OCI-LY7 (cell line): ENCODE measurements around the gene SHISA4. TPM values are rescaled to one million over a fixed set of nuclear protein-coding genes. Genes with fewer than 3 reads are reported as not detected.

ENCODE experiments used
- BruUV-seq: library from RNA; stranded (reverse); fragments of 400-500 nt; replicated peaks from 2 replicates; lab custom pipeline; 2021; lab: Mats Ljungman, UMichigan
- CTCF ChIA-PET: fragments of 300-600 bp; sonication (Branson Sonifier 250); formaldehyde crosslinking; loops from one replicate; lab custom pipeline; 2022; ENCODE audit warnings: antibody characterized with exemption; ENCODE audit not compliant: unreplicated experiment; lab: Charles Lee
- POLR2A ChIA-PET: fragments of 300-600 bp; sonication (Branson Sonifier 250); formaldehyde crosslinking; loops from one replicate; lab custom pipeline; 2022; ENCODE audit warnings: antibody characterized with exemption; lab: Charles Lee
- DNase-seq: peaks from one replicate; pipeline ENCODE4 v3.0.0-alpha.2; 2015; ENCODE audit warnings: low spot score
- H2AFZ ChIP-seq: fragments of 200-600 bp; sonication (generic), shearing (Covaris generic); 2 replicates; pipeline ENCODE4 v1.6.1; 2014; ENCODE audit warnings: mild to moderate bottlenecking, antibody characterized with exemption, low read length, moderate library complexity
- H3K27ac ChIP-seq: fragments of 200-600 bp; sonication (generic); 2 replicates; pipeline ENCODE4 v1.5.1; 2014; ENCODE audit warnings: mixed run types, low read depth, mild to moderate bottlenecking, moderate library complexity, low read length, inconsistent platforms; ENCODE audit not compliant: poor library complexity, severe bottlenecking
- H3K36me3 ChIP-seq: fragments of 200-600 bp; sonication (generic); 2 replicates; pipeline ENCODE4 v1.6.1; 2014; ENCODE audit warnings: mild to moderate bottlenecking, antibody characterized with exemption, low read length, moderate library complexity, mixed read lengths; ENCODE audit not compliant: insufficient read depth
- H3K4me1 ChIP-seq: fragments of 200-600 bp; sonication (generic); 2 replicates; pipeline ENCODE4 v1.5.1; 2014; ENCODE audit warnings: mild to moderate bottlenecking, low read length; ENCODE audit not compliant: insufficient read depth, poor library complexity, severe bottlenecking
- H3K4me2 ChIP-seq: fragments of 200-600 bp; sonication (generic); 2 replicates; pipeline ENCODE4 v1.6.1; 2014; ENCODE audit warnings: mild to moderate bottlenecking, low read length
- H3K4me3 ChIP-seq: fragments of 200-600 bp; sonication (generic); 2 replicates; pipeline ENCODE4 v1.5.1; 2014; ENCODE audit warnings: mild to moderate bottlenecking, low read depth, low read length; ENCODE audit not compliant: poor library complexity, severe bottlenecking
- H3K79me2 ChIP-seq: fragments of 200-600 bp; sonication (generic); 2 replicates; pipeline ENCODE4 v1.6.1; 2016; ENCODE audit warnings: low read depth, mild to moderate bottlenecking, low read length, moderate library complexity, mixed read lengths; ENCODE audit not compliant: insufficient read depth
- H3K9me2 ChIP-seq: fragments of 200-600 bp; sonication (generic); 2 replicates; pipeline ENCODE4 v1.6.1; 2016; ENCODE audit warnings: mild to moderate bottlenecking, low read length, mixed read lengths; ENCODE audit not compliant: insufficient read depth
- H3K9me3 ChIP-seq: fragments of 200-600 bp; sonication (generic); 2 replicates; pipeline ENCODE4 v1.6.1; 2014; ENCODE audit warnings: mild to moderate bottlenecking, mixed run types, low read length, mixed read lengths
- H4K20me1 ChIP-seq: fragments of 200-600 bp; sonication (generic); 2 replicates; pipeline ENCODE4 v1.6.1; 2014; ENCODE audit warnings: mild to moderate bottlenecking, antibody characterized with exemption, low read length, moderate library complexity, mixed read lengths; ENCODE audit not compliant: insufficient read depth
- CTCF ChIP-seq: fragments of 200-600 bp; sonication (generic); conservative IDR thresholded peaks from 2 replicates; pipeline ENCODE4 v1.5.1; 2014; ENCODE audit warnings: mild to moderate bottlenecking, antibody characterized with exemption, low read length, moderate library complexity, mixed read lengths
- EZH2phosphoT487 ChIP-seq: fragments of 200-600 bp; sonication (generic); IDR thresholded peaks from 2 replicates; pipeline ENCODE4 v1.6.1; 2018; ENCODE audit warnings: low read depth, borderline replicate concordance, mild to moderate bottlenecking, mixed run types, antibody characterized with exemption, low read length, moderate library complexity, mixed read lengths
- intact Hi-C: fragments of 100-400 bp; cut with micrococcal nuclease; formaldehyde crosslinking; loops from one replicate; pipeline ENCODE4 v1.10.0; 2022; ENCODE audit not compliant: unreplicated experiment
- total RNA-seq, 2 experiments: library from RNA; depleted of rRNA in 1 of 2; stranded (reverse); fragments of >200 nt in 1 of 2; shearing (Covaris generic) in 1 of 2; gene quantifications; 2 replicates each; pipeline ENCODE4 v1.2.3, GENCODE V29; 2014 to 2022

Gene SHISA4
- total RNA-seq, 2 experiments from 2014 or later = not detected

DNA sequence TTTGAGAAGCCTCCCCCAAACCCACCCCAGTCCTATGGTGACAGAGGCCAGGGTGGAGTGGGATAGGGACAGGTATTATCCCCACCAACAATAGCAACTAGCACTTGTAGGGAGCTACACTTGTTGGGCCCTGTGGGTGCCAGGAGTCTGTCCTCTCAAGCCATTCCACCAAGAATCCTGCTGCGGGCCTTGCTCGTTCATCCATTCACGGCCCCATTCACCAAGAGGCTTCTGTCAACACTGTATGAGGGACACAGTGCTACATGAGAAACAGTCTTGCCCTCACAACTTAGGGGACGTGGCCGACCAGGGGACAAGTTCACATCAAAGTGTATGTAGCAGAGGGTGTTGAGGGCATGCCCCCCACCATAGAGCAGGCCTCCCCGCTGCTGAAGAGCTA, 18.9 kb downstream of the SHISA4 start:
- ChIA-PET POLR2A (interaction anchor here (2.1 kb wide), 1 partner anchor 12 kb away, joined by 5 read pairs; no protein-coding TSS in a partner anchor), CTCF (interaction anchor here (0.6 kb wide), 1 partner anchor 340 kb away, joined by 4 read pairs; no protein-coding TSS in a partner anchor)
- Histone ChIP-seq H3K27ac (no peak overlapping the region), H3K79me2 (no peaks in the 10 kb centered on the region), H3K4me2 (no peak overlapping the region), H3K9me2 (no peaks in the 10 kb centered on the region), H3K4me3 (no peak overlapping the region), H4K20me1 (no peaks in the 10 kb centered on the region), H3K36me3 (no peaks in the 10 kb centered on the region), H3K9me3 (no peaks in the 10 kb centered on the region), H2AFZ (no peak overlapping the region), H3K4me1 (no peaks in the 10 kb centered on the region)
- no peak for TF ChIP-seq CTCF
- no peak for TF ChIP-seq EZH2phosphoT487
- BruUV-seq = no TSS peak
- DNase-seq = no peak
- intact Hi-C loops = no loop called here

DNA sequence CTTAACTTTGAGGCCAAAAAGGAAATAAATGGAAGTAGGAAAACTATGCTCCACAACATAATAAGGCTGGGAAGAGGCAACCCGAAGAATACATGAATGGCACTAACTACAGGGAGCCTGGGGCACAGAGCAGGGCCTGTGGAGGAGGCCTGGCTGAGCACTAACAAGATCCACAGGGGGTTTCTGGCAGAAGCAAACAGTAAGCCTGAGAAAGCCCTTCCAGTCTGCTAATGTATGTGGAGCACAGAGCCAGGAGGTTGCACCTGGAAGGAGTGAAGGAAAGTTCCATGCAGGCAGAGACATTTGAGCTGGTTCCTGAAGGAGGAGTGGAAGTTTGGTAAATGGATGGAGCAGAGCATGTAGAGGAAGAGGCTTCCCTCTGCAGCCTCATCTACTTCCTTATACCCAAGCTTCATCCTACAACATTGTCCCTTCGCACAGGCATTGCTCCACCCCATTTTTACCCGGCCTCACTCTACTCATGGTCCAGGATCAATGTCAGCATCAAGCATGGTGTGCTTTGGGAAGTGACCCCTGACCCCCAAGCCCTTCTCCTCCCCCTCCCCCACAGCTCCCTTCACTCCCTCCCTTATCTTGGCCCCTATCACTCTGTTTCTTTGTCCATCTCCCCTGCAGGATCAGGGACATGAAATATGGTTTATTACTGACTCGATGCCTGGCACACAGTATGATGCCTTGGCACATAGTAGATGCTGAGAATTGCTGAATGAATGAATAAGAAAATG, 23.3 kb downstream of the SHISA4 start:
- TF ChIP-seq EZH2phosphoT487 (no peak), CTCF (no peak)
- Histone ChIP-seq H3K4me3 (no peak overlapping the region), H3K9me3 (no peaks in the 10 kb centered on the region), H3K27ac (no peak overlapping the region), H3K79me2 (no peaks in the 10 kb centered on the region), H4K20me1 (no peaks in the 10 kb centered on the region), H3K9me2 (no peaks in the 10 kb centered on the region), H2AFZ (no peak overlapping the region), H3K4me2 (no peak overlapping the region), H3K4me1 (no peaks in the 10 kb centered on the region), H3K36me3 (no peaks in the 10 kb centered on the region)
- DNase-seq = no peak
- POLR2A ChIA-PET = interaction anchor here (0.6 kb wide), 1 partner anchor 737 kb away, joined by 4 read pairs; no protein-coding TSS in a partner anchor
- intact Hi-C loops = no loop called here
- BruUV-seq = no TSS peak
- CTCF ChIA-PET = no interaction called here

DNA sequence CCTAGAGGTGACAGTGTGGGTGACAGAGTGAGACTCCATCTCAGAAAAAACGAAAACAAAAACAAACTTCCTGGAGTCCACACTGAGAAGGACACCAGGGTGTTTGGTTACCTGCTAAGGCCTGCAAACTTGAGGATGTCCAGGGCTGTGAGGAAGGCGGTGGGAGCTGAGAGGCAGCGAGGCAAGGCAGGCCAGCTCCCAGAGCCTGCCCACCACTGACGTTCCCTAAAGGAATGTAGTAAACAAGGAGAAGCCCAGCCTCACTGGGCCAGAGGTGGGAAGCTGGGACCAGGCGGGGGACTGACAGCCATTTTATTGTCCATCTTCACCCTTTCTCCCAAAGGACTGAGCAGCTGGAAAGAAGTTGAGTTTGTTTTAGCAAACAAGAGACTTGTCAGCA, 24.1 kb downstream of the SHISA4 start:
- no peak for TF ChIP-seq EZH2phosphoT487
- TF ChIP-seq CTCF = no peak
- H3K9me3 ChIP-seq = no peaks in the 10 kb centered on the region
- intact Hi-C loops = no loop called here
- POLR2A ChIA-PET = interaction anchor here (0.6 kb wide), 3 partner anchors 45 to 738 kb away, joined by 3 to 5 read pairs (median 4); no protein-coding TSS in a partner anchor
- no peaks in the 10 kb centered on the region for H3K36me3 ChIP-seq
- no peaks in the 10 kb centered on the region for H3K79me2 ChIP-seq
- no peaks in the 10 kb centered on the region for H4K20me1 ChIP-seq
- no peak overlapping the region for H3K4me3 ChIP-seq
- DNase-seq = no peak
- CTCF ChIA-PET = no interaction called here
- H3K27ac ChIP-seq = no peak overlapping the region
- H3K4me1 ChIP-seq = no peaks in the 10 kb centered on the region
- no peaks in the 10 kb centered on the region for H3K9me2 ChIP-seq
- no peak overlapping the region for H3K4me2 ChIP-seq
- no TSS peak for BruUV-seq
- no peak overlapping the region for H2AFZ ChIP-seq
